Measurements from ENCODE around the gene COA7.

Gene COA7

DNA sequence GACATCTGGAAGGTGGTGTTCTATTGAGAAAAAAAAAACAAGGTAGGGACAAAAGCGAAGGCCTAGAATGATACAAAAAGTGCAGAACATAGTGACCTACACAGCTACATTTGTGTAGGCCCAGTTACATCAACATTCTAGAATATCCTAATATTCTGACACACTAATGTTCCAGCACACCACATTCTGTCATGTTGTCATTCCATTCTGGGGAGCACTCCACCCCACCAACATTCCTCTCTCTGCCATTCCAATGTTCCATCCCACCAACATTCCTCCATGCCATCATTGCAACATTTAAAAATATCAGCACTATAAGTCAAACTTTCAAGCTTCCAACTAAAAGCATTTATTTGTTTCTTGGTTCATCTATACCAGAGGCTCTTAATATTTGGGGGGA, 28.5 kb downstream of the COA7 start:
- DNase-seq (ENCODE audit: low read depth), result no peak

DNA sequence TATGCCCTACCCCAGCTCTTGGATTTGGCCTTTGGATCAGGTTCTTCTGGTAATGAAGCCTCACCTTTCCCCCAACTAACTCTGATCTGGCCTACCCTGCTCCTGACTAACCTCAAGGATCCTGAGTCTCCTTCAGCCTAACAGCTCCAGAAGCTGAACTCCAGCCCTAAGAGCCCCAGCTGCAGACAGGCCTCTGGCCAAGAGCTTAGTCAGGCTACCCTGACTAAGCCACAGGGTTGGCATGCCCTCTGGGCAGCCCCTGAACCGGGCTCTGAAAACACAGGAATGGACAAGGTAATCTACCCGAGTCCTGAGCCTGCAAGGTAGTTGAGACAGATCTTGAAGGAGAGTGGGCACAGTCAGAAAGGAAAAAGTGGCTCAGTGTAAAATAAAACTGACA, 29.4 kb downstream of the COA7 start:
- no peak for DNase-seq (ENCODE audit: low read depth)

DNA sequence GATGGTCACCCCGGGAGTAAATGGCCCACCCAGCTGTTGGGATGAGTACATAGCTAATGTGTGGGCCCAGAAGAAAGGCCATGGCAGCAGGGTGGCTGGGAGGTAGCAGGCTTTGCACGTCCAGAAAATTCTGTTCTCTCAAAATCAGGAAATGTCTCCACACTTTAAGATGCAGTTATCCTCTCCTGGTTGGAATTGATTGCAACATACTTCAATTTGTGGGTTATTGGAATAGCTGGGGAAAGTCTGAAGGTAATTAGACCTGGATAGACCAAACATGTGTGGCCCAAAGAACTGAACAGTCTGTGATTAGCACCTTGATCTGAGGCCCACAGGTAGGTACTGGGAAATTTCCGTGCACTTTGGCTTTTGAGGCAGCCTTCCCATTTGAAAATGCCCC, 30.2 kb downstream of the COA7 start:
- DNase-seq (ENCODE audit: low read depth), result no peak

DNA sequence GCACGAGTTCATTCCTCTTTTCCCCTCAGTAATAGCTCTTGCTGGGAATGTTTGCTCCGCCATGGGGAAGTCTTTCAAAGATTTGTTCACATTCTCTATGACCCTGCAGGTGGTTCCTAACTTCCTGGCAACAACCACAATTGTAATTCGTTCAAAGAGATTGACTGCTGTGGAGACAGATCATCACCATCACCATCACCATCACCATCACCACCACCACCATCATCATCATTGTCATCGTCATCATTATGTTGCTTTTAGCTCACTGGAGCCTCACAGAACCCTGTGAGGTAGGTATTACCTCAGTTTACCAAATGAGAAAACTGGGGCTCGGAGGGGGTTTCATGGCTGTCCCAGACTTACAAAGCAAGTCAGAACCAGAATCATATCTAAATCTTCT, 30.9 kb downstream of the COA7 start:
- DNase-seq (ENCODE audit: low read depth), result no peak

DNA sequence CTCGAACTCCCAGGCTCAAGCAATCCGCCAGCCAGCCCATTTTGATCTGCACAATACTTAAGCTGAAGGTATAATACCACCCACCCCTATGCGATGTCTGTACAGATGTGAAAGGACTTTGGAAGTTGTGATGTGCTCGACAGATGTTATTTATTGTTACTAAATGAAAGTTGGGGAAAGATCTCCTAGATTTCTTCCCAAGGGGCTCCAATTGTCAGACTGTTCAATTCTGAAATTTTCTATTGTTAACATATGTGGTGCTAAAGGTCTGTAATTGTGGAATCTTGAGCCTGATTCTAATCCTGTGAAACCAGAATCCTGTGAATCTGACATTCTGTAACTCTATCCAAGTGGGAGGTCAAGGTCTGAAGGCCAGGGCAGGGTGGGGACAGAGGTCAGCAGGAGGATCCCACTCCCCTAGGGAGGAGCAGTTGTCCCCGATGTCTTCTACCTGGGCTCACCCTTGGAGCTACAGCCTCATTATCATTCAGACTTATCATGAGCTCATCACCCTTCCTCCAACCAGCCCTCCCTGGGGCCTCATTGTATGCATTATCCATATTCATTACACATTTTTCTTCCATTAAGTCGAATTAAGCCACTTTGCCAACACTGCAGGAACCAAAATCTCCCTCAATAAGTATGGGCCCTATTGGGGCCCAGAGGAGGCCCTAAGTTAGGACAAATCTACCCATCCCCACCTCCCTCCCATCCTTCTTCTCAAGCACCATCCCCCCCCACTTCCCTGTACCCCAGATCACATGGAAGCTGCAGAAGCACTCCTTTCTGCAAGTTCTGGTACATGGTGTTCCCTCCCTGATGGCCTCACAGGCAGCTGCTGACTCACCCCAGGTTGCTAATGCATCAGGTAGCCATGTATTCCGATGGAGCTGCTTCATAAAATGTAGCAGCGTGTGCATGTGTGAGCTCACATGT, 32.9 kb downstream of the COA7 start:
- DNase-seq (ENCODE audit: low read depth), result no peak

GRCh38 chr1:52663716-52664115, 34.4 kb downstream of the COA7 start:
- DNase-seq (ENCODE audit: low read depth), result no peak

DNA sequence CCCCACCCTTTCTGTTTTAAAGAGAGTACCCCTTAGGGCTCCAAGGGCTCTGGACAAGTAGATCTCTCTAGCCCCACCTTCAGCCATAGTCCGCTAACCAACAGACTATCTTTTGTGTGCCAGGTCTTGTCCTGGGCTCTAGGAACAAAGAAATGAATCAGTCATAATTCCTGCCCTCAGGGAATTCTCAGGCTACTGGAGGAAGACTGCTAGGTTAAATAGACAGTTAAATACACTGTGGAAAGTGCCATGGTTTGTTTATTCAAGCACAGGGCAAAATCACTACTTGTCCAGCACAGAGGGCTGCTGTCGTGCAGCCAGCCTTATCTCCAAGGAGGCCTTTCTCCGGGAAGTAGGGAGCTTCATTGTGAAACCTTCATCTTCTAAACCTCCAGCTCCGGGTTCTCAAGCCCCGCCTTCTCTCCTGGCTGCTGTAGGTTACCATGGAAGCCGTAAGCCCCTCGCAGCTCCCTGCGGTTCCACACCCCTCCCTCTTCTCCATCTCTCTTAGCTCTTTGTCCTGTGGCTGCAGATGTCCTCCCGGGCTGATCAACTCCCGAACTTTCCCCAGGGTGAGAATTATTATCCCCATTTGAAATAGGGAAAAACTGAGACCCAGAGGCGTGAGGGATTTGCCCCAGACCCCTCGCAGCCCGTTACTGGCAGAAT, 35.4 kb downstream of the COA7 start:
- DNase-seq (ENCODE audit: low read depth), result no peak

DNA sequence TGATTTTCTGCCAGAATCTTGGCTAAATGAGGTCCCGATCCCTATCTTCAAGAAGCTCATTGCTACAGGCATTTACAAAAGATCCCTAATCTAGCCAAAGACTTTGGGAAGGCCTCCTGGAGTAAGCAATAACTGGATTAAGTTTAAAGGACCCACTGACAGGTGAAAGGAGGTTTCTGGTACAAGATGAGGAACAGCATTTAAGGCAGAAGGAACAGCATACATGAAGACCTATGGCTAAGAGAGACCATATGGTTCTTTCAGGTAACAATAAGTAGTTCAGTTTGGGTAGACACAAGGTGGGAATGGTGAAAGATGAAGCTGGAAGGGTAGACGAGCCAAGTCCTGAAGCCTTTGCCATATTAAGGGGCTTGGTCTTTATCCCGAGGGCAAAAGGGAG, 37.3 kb downstream of the COA7 start:
- no peak for DNase-seq (ENCODE audit: low read depth)

DNA sequence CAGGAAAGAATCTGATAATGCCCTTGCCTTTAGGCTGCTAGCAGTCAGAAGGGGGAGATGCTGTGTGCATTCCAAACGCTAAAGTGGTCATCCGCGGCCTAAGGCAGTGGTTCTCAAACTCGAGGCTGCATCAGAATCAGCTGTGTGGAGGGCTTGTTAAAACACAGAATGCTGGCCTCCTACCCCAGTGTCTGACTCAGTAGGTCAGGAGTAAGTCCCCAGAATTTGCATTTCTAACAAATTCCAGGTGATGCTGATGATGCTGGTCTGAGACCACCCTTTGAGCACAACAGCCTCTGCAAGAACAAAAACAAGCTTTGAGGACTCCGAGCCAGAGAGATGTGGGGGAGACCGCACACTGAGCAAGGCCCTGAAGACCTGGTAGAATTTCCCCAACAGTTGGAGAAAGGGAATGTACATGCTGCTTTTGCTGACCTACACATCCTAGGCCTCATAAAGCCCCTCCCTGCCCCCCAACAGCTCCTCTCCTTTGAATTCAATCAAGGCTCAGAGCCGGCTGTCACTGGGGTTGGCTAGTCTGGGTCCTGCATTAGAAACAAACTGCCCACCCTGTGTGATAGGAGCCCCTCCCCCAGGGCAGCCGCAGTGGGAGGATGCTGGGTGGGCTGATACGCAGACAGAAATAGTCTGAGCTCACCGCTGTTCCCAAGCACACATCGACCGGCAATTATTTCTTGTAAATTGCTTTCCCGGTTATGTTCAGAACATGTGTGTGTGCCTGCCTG, 38.1 kb downstream of the COA7 start:
- DNase-seq (ENCODE audit: low read depth), result no peak

GRCh38 chr1:52659356-52659755, 38.8 kb downstream of the COA7 start:
- DNase-seq (ENCODE audit: low read depth), result no peak

- no peak for DNase-seq (ENCODE audit: low read depth)
Observed at GRCh38 chr1:52658795-52659194, 39.4 kb downstream of the COA7 start.

DNA sequence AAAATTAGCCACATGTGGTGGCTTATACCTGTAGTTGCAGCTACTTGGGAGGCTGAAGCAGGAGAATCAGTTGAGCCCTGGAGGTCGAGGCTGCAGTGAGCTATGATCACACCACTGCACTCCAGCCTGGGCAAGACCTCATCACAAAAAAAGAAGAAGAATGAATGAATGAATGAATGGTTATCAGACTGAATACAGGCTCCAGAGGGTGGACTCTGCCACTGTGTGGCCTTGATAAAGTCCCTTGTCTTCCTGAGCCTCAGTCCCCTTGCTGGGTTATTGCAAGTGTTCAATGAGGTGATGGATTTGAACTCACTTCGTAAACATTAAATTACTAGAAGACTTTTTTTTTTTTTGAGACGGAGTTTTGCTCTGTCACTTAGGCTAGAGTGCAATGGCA, 40.4 kb downstream of the COA7 start:
- no peak for DNase-seq (ENCODE audit: low read depth)

- no peak for DNase-seq (ENCODE audit: low read depth)
Observed at GRCh38 chr1:52654063-52654462, 44.1 kb downstream of the COA7 start.

GRCh38 chr1:52653207-52653849, 44.8 kb downstream of the COA7 start:
- no peak for DNase-seq (ENCODE audit: low read depth)

DNA sequence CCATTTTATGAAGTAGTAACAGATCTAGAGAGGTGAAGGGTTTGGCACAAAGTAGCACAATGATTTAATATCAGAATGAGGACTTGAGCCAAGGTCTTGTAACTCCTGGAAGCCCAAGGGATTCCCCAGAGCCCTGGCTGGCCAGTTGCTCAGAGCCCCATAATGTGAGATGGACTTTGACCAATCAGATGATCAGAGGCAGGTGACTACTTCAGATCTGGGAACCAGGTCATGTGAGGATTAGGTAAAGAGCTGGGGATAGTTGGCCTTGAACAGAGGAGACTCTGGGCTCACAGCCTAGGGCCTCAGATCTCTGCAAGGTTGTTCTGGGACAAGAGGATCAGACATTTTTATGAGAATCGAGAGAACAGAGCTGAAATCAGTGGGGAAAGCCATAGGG, 46.2 kb downstream of the COA7 start:
- no peak for DNase-seq (ENCODE audit: low read depth)

GRCh38 chr1:52645261-52645660, 52.9 kb downstream of the COA7 start:
- no peak for DNase-seq (ENCODE audit: low read depth)

- no peak for DNase-seq (ENCODE audit: low read depth)
Observed at GRCh38 chr1:52641307-52641706, 56.8 kb downstream of the COA7 start.

GRCh38 chr1:52640697-52641096, 57.5 kb downstream of the COA7 start:
- no peak for DNase-seq (ENCODE audit: low read depth)

- DNase-seq (ENCODE audit: low read depth), result no peak
Observed at GRCh38 chr1:52637946-52638345, 60.2 kb downstream of the COA7 start.

DNA sequence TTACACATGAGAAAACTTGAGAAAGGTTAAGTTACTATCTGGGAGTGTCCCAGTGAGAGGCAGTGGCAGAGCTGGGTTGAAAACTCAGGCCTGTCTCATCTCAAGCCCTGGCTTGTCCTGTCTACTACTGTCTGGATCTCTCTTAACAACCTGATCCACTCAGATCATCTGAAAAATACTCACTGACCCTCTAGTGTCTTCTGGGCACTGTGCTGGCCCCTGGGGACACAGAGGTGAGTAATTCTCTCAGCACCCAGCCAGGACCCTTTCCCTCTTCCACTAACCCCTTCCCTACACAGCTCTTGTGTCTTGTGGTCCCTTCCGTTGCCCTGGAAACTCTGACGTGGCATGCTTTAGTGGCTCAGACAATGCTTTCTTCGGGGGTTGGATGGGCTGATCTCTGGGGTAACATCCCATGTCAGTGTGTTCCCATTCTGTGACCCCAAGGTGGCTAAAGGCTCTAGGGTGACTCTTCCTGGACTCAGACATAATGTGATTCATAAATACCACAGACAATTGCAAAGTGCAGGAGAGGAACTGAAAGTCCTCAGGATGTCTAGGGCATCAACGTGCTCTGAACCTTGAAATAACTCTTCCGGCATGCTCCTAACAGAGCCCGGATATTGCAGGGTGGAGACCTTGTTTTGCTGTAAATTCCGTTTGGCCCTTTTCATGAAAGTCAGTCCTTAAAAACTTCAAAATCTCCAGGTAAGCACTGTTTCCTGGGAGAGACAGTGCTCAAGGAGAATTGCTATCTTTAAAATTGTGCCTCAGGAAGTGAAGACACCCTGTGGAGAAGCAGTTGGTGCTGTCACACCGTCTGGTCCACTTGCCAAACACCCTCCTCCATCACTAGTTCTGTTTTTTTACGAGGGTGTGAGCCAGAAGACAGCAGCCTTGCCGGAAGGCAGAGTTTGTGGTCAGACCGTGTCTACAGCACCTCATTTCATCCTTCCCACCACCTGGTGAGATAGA, 61.1 kb downstream of the COA7 start:
- DNase-seq (ENCODE audit: low read depth), result peak; percentile 57
